Thyroid gland (tissue), 4 donors: ENCODE results near the gene ASPG. TPM values are rescaled to one million over a fixed set of nuclear protein-coding genes. Genes with fewer than 3 reads are reported as not detected.

Source experiments
- DNase-seq, 2 donors: peaks; one replicate each; pipeline ENCODE4 v3.0.0-alpha.2; 2019
- H3K27ac ChIP-seq, 3 donors: fragments of 200-600 bp; sonication (generic); 1 replicate in 2 of 3; 2 replicates in 1 of 3; pipeline ENCODE4 v1.5.1; 2016 to 2019; ENCODE audit warnings: mild to moderate bottlenecking in 1 of 3, moderate library complexity in 1 of 3
- H3K27me3 ChIP-seq: fragments of 200-600 bp; sonication (generic); one replicate; pipeline ENCODE4 v1.5.1; 2019
- H3K36me3 ChIP-seq, 2 donors: fragments of 200-600 bp; sonication (generic); one replicate each; pipeline ENCODE4 v1.5.1; 2016 to 2019
- H3K4me1 ChIP-seq, 2 donors: fragments of 200-600 bp; sonication (generic); one replicate each; pipeline ENCODE4 v1.5.1; 2017 to 2019
- H3K4me3 ChIP-seq, 3 donors: fragments of 200-600 bp; sonication (generic); replicated peaks in 1 of 3; 1 replicate in 2 of 3; 2 replicates in 1 of 3; pipeline ENCODE4 v1.5.1; 2016; ENCODE audit warnings: mild to moderate bottlenecking in 1 of 3
- H3K9me3 ChIP-seq: fragments of 200-600 bp; sonication (generic); one replicate; pipeline ENCODE4 v1.5.1; 2017
- POLR2A ChIP-seq, 2 donors: fragments of 450-650 bp; IDR thresholded peaks; one replicate each; pipeline ENCODE4 v1.6.1; 2017; ENCODE audit warnings: antibody characterized with exemption in 2 of 2, mild to moderate bottlenecking in 2 of 2, moderate library complexity in 1 of 2
- WGBS, 2 donors: methylation state at CpG; one replicate each; pipeline ENCODE4 v1.1.5; 2017; 5-methylcytosine and 5-hydroxymethylcytosine counted together
- intact Hi-C: fragments of 100-400 bp; cut with DNase I; formaldehyde crosslinking; loops from one replicate; pipeline ENCODE4 v1.15.1; 2023
- total RNA-seq, 4 donors: library from RNA; depleted of rRNA; stranded (reverse); fragments of >200 nt; gene quantifications; one replicate each; pipeline ENCODE4 v1.2.3, GENCODE V29; 2016
- TF ChIP-seq, protein P1 (sequence below), 6 experiments: fragments of 200-600 bp in 3 of 6; fragments of 450-650 bp in 3 of 6; sonication (generic) in 3 of 6; IDR thresholded peaks; one replicate each; pipeline ENCODE4 v1.5.1; 2016 to 2019; ENCODE audit warnings: antibody characterized with exemption in 6 of 6, mild to moderate bottlenecking in 2 of 6, inconsistent platforms in 1 of 6, moderate library complexity in 1 of 6

Gene ASPG
- total RNA-seq, 4 donors from 2014 or later, result 7.5 to 24.0 (median 15.2) TPM

GRCh38 chr14:104117341-104118005 lies 32.0 kb downstream of the ASPG start:
- Histone ChIP-seq H3K4me3 (peak overlapping the region in 1 of 3 donors; percentile 63), H3K36me3 (no peaks in the 10 kb centered on the region), H3K27ac (peak overlapping the region in 1 of 3 donors; percentile 78), H3K9me3 (no peaks in the 10 kb centered on the region), H3K27me3 (no peaks in the 10 kb centered on the region), H3K4me1 (peaks cover 10 to 15% of the 10 kb centered on the region in 2 donors)
- intact Hi-C loops, result no loop called here
- DNase-seq, result peak; percentile 24 to 46
- WGBS, 2 donors, result 1 to 33% methylated on average over 3 to 15 of the region's 71 CpGs
- TF ChIP-seq POLR2A (IDR thresholded peaks at IDR 0.05), result no peak
- TF ChIP-seq, protein P1, sequence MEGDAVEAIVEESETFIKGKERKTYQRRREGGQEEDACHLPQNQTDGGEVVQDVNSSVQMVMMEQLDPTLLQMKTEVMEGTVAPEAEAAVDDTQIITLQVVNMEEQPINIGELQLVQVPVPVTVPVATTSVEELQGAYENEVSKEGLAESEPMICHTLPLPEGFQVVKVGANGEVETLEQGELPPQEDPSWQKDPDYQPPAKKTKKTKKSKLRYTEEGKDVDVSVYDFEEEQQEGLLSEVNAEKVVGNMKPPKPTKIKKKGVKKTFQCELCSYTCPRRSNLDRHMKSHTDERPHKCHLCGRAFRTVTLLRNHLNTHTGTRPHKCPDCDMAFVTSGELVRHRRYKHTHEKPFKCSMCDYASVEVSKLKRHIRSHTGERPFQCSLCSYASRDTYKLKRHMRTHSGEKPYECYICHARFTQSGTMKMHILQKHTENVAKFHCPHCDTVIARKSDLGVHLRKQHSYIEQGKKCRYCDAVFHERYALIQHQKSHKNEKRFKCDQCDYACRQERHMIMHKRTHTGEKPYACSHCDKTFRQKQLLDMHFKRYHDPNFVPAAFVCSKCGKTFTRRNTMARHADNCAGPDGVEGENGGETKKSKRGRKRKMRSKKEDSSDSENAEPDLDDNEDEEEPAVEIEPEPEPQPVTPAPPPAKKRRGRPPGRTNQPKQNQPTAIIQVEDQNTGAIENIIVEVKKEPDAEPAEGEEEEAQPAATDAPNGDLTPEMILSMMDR (IDR thresholded peaks at IDR 0.05), result no peak

DNA sequence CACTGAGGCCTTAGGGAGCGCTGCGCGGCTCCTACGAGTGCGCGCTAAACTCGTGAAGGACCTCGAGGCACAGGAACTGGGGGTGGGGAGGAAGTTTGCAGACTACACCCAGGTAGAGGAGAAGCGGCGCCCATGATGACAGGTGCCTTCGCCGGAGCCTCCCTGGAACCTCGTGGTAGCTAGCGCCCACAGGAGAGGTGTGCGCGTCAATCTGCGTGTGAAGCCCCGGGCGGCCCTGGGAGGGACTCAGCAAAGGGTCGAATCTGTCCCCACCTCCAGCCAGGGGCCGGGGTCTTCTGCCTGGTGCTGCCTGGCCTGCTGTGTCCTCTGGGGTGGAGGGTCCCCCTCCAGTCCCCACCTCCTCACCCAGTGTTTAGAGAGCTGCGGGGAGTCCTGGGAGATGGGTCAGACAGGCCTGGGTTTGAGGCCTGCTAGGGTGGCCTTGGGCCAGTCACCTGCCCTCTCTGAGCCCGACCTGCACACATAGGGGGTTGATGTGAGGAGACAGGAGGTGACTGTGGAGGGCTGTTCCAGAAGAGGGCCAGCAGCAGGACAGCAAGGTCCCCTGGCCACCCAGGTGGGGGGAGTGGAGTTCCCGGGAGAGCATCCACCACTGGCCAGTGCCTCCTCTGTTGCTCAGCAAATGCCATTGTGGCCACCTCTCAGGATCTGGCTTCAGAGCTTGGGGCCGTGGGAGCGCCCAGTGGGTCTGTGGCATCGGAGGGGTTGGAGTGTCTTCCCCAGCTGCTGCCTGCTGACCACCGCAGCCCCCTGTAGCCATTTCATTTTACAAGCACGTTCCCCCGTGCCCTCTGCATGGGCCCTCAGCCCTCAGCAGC lies 32.7 kb downstream of the ASPG start:
- Histone ChIP-seq H3K4me3 (peak overlapping the region in 1 of 3 donors; percentile 63), H3K4me1 (peaks cover 10 to 15% of the 10 kb centered on the region in 2 donors), H3K9me3 (no peaks in the 10 kb centered on the region), H3K27ac (no peak overlapping the region), H3K27me3 (no peaks in the 10 kb centered on the region), H3K36me3 (no peaks in the 10 kb centered on the region)
- DNase-seq, result peak in 1 of 2 donors; percentile 2
- WGBS, 2 donors, result 51 to 72% methylated on average over 17 to 18 of the region's 30 CpGs
- TF ChIP-seq, protein P1 (IDR thresholded peaks at IDR 0.05), result no peak
- no peak for TF ChIP-seq POLR2A (IDR thresholded peaks at IDR 0.05)
- intact Hi-C loops, result no loop called here

- WGBS, 2 donors, result 72 to 82% methylated on average over 3 of the region's 3 CpGs
- intact Hi-C loops, result no loop called here
- H3K27me3 ChIP-seq, result no peaks in the 10 kb centered on the region
- no peak overlapping the region for H3K4me3 ChIP-seq
- no peaks in the 10 kb centered on the region for H3K9me3 ChIP-seq
- DNase-seq, result no peak
- H3K4me1 ChIP-seq, result peaks cover 10 to 15% of the 10 kb centered on the region in 2 donors
- H3K36me3 ChIP-seq, result no peaks in the 10 kb centered on the region
- TF ChIP-seq POLR2A (IDR thresholded peaks at IDR 0.05), result no peak
- TF ChIP-seq, protein P1 (IDR thresholded peaks at IDR 0.05), result no peak
- H3K27ac ChIP-seq, result no peak overlapping the region
Observed at GRCh38 chr14:104119119-104119487, 33.6 kb downstream of the ASPG start.

GRCh38 chr14:104119488-104120251 lies 34.2 kb downstream of the ASPG start:
- DNase-seq, result no peak
- intact Hi-C loops, result no loop called here
- H3K27me3 ChIP-seq, result no peaks in the 10 kb centered on the region
- no peaks in the 10 kb centered on the region for H3K36me3 ChIP-seq
- H3K27ac ChIP-seq, result no peak overlapping the region
- TF ChIP-seq, protein P1 (IDR thresholded peaks at IDR 0.05), result no peak
- TF ChIP-seq POLR2A (IDR thresholded peaks at IDR 0.05), result no peak
- 77 to 82% methylated on average over 10 to 16 of the region's 18 CpGs for WGBS, 2 donors
- peaks cover 10 to 15% of the 10 kb centered on the region in 2 donors for H3K4me1 ChIP-seq
- H3K4me3 ChIP-seq, result no peak overlapping the region
- no peaks in the 10 kb centered on the region for H3K9me3 ChIP-seq
